NCI-H510A (cell line): ENCODE data around the gene ADCYAP1R1.
"Not testable (repeated sequence)": the region's sequence is repeated elsewhere in the genome, so short reads cannot be mapped to it uniquely, and the experiment has no call there.

ENCODE experiments used
- DNase-seq: peaks from one replicate; lab custom pipeline; 2025; lab: John Stamatoyannopoulos, UW

Gene ADCYAP1R1

GRCh38 chr7:31134246-31135188 lies 82.4 kb downstream of the ADCYAP1R1 start:
- DNase-seq = peak; percentile 80

- no peak for DNase-seq
These were observed 85.1 kb downstream of the ADCYAP1R1 start for GRCh38 chr7:31137234-31137633.

GRCh38 chr7:31145339-31145738 lies 93.2 kb downstream of the ADCYAP1R1 start:
- no peak for DNase-seq

- no peak for DNase-seq
These were observed 93.9 kb downstream of the ADCYAP1R1 start for GRCh38 chr7:31146030-31146429.

GRCh38 chr7:31146538-31146937 lies 94.4 kb downstream of the ADCYAP1R1 start:
- no peak for DNase-seq

- DNase-seq = no peak
These were observed 99.7 kb downstream of the ADCYAP1R1 start for GRCh38 chr7:31151849-31152248.

- not testable (repeated sequence) for DNase-seq
These were observed 101.2 kb downstream of the ADCYAP1R1 start for GRCh38 chr7:31153318-31153717.

- DNase-seq = no peak
These were observed 108.8 kb downstream of the ADCYAP1R1 start for GRCh38 chr7:31160941-31161340.
